GM12892 (cell line): Measurements from ENCODE around the gene ATXN7.

Experiments used
- POLR2A ChIP-seq: IDR thresholded peaks from 2 replicates; pipeline ENCODE4 v1.6.1; 2011; ENCODE audit warnings: low read depth, low read length, control low read depth
- POLR2AphosphoS5 ChIP-seq: IDR thresholded peaks from 2 replicates; pipeline ENCODE4 v1.6.1; 2011; ENCODE audit warnings: low read depth, low read length, control low read depth
- TAF1 ChIP-seq: IDR thresholded peaks from 2 replicates; pipeline ENCODE4 v1.6.1; 2011; ENCODE audit warnings: low read depth, mild to moderate bottlenecking, control low read depth, low read length, borderline replicate concordance

- TF ChIP-seq POLR2AphosphoS5 (no peak), POLR2A (no peak), TAF1 (no peak)
Measured at GRCh38 chr3:63862804-63863149, 890 bp upstream of the ATXN7 start.
